Heart left ventricle (tissue), 13 donors: ENCODE measurements around the gene ACADL.
A peak's percentile ranks its signal among the peaks of the same experiment; 100 is the strongest.

Source experiments
- POLR2A ChIP-seq, 2 donors: fragments of 450-650 bp; IDR thresholded peaks; one replicate each; pipeline ENCODE4 v1.6.1; 2017; ENCODE audit warnings: antibody characterized with exemption in 2 of 2, mild to moderate bottlenecking in 2 of 2, moderate library complexity in 2 of 2
- TF ChIP-seq, protein P1 (sequence below), 12 donors: fragments of 200-600 bp; sonication (generic) in 4 of 12; IDR thresholded peaks; one replicate each; pipeline versions ENCODE4 v1.5.0 to v1.8.0; 2018 to 2022; ENCODE audit warnings: antibody characterized with exemption in 12 of 12, mild to moderate bottlenecking in 5 of 12
- donor health status: ischemic (EF 13 %, LVEDD 7.1; RV severe dilation, severe dysfunction).
- donor health status: DM: no; HTN: yes; CAD: no.
- donor health status: DM: no; HTN: no; CAD: no.
- donor health status: ischemic (EF 25% LVEDD 6.9; RV normal size, moderate dysfunction).
- donor health status: ischemic (EF 25% LVEDD 5.7; RV mildly dilated, moderate dysfunction).
- donor health status: ischemic (EF 35%, LVEDD 5.7; RV mildly dilated, moderate dysfunction).
- donor health status: nonischemic (EF 11% LVEDD 7.7; RV severe dilation, severe dysfunction).
- donor health status: DM: yes; HTN: yes; CAD: no.
- donor health status: PGD.
- donor health status: ischemic (EF 29% LVEDD 5.4; RV normal size, mild dysfunction).
- donor health status: nonischemic (EF 23%, LVEDD 6.1; RV moderate dilation, normal function).

DNA sequence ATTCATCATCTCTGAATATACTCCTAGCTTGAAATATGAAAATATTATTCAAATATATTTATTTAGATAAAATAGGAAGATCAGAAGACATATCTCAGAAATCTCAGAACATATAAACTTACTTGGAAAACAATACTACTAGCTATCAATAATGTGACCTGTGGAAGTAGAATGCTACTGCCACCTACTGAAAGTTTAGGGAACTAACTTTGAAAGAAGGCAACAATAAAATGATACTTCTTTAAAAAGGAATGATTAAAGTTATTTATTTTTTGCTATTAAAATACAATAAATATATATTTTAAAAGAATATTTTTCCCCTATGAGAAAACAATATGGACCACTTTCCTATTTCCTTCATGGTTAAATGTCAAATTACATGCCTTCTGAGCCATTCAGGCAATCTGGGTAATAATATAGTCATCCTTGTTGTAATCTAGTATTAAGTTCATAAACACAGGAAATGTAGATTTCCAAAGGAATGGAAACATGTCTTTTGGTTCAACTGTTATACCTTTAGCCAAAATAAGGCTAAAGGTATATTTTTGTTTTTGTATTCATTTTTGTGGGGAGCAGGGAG, 26.0 kb downstream of the ACADL start:
- TF ChIP-seq, protein P1, sequence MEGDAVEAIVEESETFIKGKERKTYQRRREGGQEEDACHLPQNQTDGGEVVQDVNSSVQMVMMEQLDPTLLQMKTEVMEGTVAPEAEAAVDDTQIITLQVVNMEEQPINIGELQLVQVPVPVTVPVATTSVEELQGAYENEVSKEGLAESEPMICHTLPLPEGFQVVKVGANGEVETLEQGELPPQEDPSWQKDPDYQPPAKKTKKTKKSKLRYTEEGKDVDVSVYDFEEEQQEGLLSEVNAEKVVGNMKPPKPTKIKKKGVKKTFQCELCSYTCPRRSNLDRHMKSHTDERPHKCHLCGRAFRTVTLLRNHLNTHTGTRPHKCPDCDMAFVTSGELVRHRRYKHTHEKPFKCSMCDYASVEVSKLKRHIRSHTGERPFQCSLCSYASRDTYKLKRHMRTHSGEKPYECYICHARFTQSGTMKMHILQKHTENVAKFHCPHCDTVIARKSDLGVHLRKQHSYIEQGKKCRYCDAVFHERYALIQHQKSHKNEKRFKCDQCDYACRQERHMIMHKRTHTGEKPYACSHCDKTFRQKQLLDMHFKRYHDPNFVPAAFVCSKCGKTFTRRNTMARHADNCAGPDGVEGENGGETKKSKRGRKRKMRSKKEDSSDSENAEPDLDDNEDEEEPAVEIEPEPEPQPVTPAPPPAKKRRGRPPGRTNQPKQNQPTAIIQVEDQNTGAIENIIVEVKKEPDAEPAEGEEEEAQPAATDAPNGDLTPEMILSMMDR (IDR thresholded peaks at IDR 0.05): peak; percentile 65 to 81 (median 74)
- TF ChIP-seq POLR2A (IDR thresholded peaks at IDR 0.05): no peak
